C4-2B (cell line): ENCODE measurements around the gene LRP1B.

ENCODE experiments used
- ZFX ChIP-seq: fragments of 450-650 bp; IDR thresholded peaks from 2 replicates; pipeline ENCODE4 v1.6.1; 2017
- TF ChIP-seq, protein P1 (sequence below): fragments of 450-650 bp; conservative IDR thresholded peaks from 2 replicates; pipeline ENCODE4 v1.5.1; 2017; ENCODE audit warnings: mild to moderate bottlenecking

GRCh38 chr2:140416577-140416976 lies 1714.2 kb downstream of the LRP1B start:
- TF ChIP-seq, protein P1, sequence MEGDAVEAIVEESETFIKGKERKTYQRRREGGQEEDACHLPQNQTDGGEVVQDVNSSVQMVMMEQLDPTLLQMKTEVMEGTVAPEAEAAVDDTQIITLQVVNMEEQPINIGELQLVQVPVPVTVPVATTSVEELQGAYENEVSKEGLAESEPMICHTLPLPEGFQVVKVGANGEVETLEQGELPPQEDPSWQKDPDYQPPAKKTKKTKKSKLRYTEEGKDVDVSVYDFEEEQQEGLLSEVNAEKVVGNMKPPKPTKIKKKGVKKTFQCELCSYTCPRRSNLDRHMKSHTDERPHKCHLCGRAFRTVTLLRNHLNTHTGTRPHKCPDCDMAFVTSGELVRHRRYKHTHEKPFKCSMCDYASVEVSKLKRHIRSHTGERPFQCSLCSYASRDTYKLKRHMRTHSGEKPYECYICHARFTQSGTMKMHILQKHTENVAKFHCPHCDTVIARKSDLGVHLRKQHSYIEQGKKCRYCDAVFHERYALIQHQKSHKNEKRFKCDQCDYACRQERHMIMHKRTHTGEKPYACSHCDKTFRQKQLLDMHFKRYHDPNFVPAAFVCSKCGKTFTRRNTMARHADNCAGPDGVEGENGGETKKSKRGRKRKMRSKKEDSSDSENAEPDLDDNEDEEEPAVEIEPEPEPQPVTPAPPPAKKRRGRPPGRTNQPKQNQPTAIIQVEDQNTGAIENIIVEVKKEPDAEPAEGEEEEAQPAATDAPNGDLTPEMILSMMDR, result no peak
- no peak for TF ChIP-seq ZFX
